Stimulated activated CD4-positive, alpha-beta T cell treated with anti-CD3 and anti-CD28 coated beads, Interleukin-12 subunit alpha, Interleukin-12 subunit beta, amount 100 ng/mL, for 24 hours (primary cell): ENCODE results near the gene PIEZO2.
"Not testable (repeated sequence)": the region's sequence is repeated elsewhere in the genome, so short reads cannot be mapped to it uniquely, and the experiment has no call there.

ENCODE experiments used
- DNase-seq, 2 experiments: peaks; one replicate each; pipeline ENCODE4 v3.0.0-alpha.2; 2020; ENCODE audit warnings: low read depth in 2 of 2

The PIEZO2 gene

GRCh38 chr18:10928011-10928771 lies 221.2 kb downstream of the PIEZO2 start:
- DNase-seq: no peak

- DNase-seq: no peak
Observed at GRCh38 chr18:10927286-10927992, 221.9 kb downstream of the PIEZO2 start.

GRCh38 chr18:10926621-10927161 lies 222.7 kb downstream of the PIEZO2 start:
- DNase-seq: no peak

- DNase-seq: no peak
Observed at GRCh38 chr18:10924290-10924689, 225.1 kb downstream of the PIEZO2 start.

- no peak for DNase-seq
Observed at GRCh38 chr18:10923551-10924070, 225.8 kb downstream of the PIEZO2 start.

- no peak for DNase-seq
Observed at GRCh38 chr18:10923141-10923540, 226.2 kb downstream of the PIEZO2 start.

- DNase-seq: not testable (repeated sequence)
Observed at GRCh38 chr18:10922712-10923111, 226.7 kb downstream of the PIEZO2 start.

- not testable (repeated sequence) for DNase-seq
Observed at GRCh38 chr18:10920309-10920708, 229.1 kb downstream of the PIEZO2 start.

- DNase-seq: no peak
Observed at GRCh38 chr18:10919851-10920250, 229.5 kb downstream of the PIEZO2 start.

- no peak for DNase-seq
Observed at GRCh38 chr18:10916865-10917264, 232.5 kb downstream of the PIEZO2 start.

GRCh38 chr18:10916387-10916786 lies 233.0 kb downstream of the PIEZO2 start:
- DNase-seq: no peak

GRCh38 chr18:10915748-10916147 lies 233.6 kb downstream of the PIEZO2 start:
- not testable (repeated sequence) for DNase-seq

- not testable (repeated sequence) for DNase-seq
Observed at GRCh38 chr18:10914610-10915009, 234.8 kb downstream of the PIEZO2 start.

GRCh38 chr18:10913919-10914318 lies 235.4 kb downstream of the PIEZO2 start:
- no peak for DNase-seq

GRCh38 chr18:10912790-10913545 lies 236.4 kb downstream of the PIEZO2 start:
- DNase-seq: no peak

GRCh38 chr18:10909724-10910123 lies 239.6 kb downstream of the PIEZO2 start:
- no peak for DNase-seq

- DNase-seq: no peak
Observed at GRCh38 chr18:10908760-10909159, 240.6 kb downstream of the PIEZO2 start.

GRCh38 chr18:10907749-10908148 lies 241.6 kb downstream of the PIEZO2 start:
- DNase-seq: no peak

- DNase-seq: no peak
Observed at GRCh38 chr18:10901329-10901728, 248.0 kb downstream of the PIEZO2 start.

GRCh38 chr18:10900435-10900834 lies 248.9 kb downstream of the PIEZO2 start:
- DNase-seq: no peak

- DNase-seq: no peak
Observed at GRCh38 chr18:10899481-10899880, 249.9 kb downstream of the PIEZO2 start.

GRCh38 chr18:10898417-10898974 lies 250.9 kb downstream of the PIEZO2 start:
- no peak for DNase-seq
